HEK293T (cell line): ENCODE data around the gene TMBIM4.
"Not testable (repeated sequence)": the region's sequence is repeated elsewhere in the genome, so short reads cannot be mapped to it uniquely, and the experiment has no call there.

Source experiments
- FOXK2 ChIP-seq: fragments of 450-650 bp; IDR thresholded peaks from 2 replicates; pipeline ENCODE4 v1.6.1; 2016; ENCODE audit warnings: mild to moderate bottlenecking
- HDGF ChIP-seq: fragments of 450-650 bp; IDR thresholded peaks from 2 replicates; pipeline ENCODE4 v1.6.1; 2017; ENCODE audit warnings: antibody characterized with exemption, borderline replicate concordance
- L3MBTL2 ChIP-seq: fragments of 450-650 bp; conservative IDR thresholded peaks from 2 replicates; pipeline ENCODE4 v1.6.1; 2016; ENCODE audit warnings: mild to moderate bottlenecking
- NFRKB ChIP-seq: fragments of 450-650 bp; IDR thresholded peaks from 2 replicates; pipeline ENCODE4 v1.6.1; 2016; ENCODE audit warnings: mild to moderate bottlenecking, moderate library complexity
- SP1 ChIP-seq: fragments of 450-650 bp; IDR thresholded peaks from 2 replicates; pipeline ENCODE4 v1.6.1; 2017

GRCh38 chr12:66211573-66211972, 41.8 kb upstream of the TMBIM4 start:
- not testable (repeated sequence) for TF ChIP-seq FOXK2, NFRKB, HDGF, L3MBTL2, SP1
